ENCODE results near the gene DUSP16.
"Not testable (repeated sequence)": the region's sequence is repeated elsewhere in the genome, so short reads cannot be mapped to it uniquely, and the experiment has no call there.

Gene DUSP16

GRCh38 chr12:12583510-12584178 lies 21.0 kb upstream of the DUSP16 start:
- no peak for DNase-seq (ENCODE audit: low read depth in 2 of 2)

DNA sequence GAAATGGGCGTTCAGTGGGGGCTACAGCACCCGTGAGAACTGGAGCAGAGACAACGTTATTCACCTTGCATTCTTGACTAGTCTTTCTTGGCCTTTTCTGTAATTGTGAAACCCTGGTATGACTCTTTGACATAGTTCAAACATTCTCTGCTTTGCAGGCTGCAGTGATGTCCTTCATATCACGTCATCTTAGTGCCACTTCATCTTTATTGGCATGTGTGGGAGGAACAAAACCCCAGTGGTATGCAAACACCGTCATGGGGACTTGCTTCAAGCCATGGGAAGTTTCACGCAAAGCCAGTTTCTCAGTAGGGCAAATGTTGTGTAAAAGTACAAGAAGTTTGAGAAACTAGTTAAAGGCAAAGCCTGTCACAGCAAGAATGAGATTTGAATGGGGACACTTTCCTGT lies 20.2 kb upstream of the DUSP16 start:
- DNase-seq (ENCODE audit: low read depth in 2 of 2): no peak

DNA sequence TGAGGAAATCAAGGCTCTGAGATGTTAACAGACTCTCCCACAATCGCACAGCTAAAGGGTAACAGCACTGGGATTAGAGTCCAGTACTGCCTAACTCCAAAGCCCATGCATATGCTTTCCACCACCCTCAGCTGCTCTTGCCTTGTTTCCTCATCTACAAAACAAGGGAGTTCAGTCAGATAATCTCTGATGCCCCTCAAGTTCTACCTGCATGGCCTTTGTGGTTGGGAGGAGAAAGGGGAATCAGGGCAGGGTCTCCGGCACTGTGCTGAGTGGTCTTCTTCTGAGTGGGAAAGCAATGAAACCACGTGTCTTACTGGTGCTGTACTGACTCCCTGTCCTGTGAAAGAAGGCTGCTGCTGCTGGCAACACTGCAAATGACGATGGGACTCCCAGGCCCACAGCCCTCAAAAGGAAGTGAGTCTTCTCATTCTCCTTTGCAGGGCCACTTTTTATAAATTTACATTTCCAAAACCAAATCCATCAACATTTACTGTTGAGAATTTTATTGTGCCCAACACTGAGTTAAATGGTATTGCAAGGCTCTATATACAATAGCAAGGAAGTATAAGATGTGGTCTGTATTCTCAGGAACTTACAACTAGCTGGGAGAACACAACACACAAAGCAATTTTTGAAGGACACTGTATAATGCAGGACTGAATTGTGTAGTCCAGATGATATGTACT lies 19.7 kb upstream of the DUSP16 start:
- no peak for DNase-seq (ENCODE audit: low read depth in 2 of 2)

GRCh38 chr12:12580716-12581115 lies 18.1 kb upstream of the DUSP16 start:
- not testable (repeated sequence) for DNase-seq (ENCODE audit: low read depth in 2 of 2)

- no peak for DNase-seq (ENCODE audit: low read depth in 2 of 2)
Measured at GRCh38 chr12:12577786-12578185, 15.1 kb upstream of the DUSP16 start.

GRCh38 chr12:12572659-12573058 lies 10.0 kb upstream of the DUSP16 start:
- no peak for DNase-seq (ENCODE audit: low read depth in 2 of 2)

DNA sequence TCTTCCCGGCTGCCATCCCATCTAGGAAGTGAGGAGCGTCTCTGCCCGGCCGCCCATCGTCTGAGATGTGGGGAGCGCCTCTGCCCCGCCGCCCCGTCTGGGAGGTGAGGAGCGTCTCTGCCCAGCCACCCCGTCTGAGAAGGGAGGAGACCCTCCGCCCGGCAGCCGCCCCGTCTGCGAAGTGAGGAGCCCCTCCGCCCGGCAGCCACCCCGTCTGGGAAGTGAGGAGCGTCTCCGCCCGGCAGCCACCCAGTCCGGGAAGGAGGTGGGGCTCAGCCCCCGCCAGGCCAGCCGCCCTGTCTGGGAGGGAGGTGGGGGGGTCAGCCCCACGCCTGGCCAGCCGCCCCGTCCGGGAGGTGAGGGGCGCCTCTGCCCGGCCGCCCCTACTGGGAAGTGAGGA lies 3.3 kb upstream of the DUSP16 start:
- not testable (repeated sequence) for DNase-seq (ENCODE audit: low read depth in 2 of 2)

DNA sequence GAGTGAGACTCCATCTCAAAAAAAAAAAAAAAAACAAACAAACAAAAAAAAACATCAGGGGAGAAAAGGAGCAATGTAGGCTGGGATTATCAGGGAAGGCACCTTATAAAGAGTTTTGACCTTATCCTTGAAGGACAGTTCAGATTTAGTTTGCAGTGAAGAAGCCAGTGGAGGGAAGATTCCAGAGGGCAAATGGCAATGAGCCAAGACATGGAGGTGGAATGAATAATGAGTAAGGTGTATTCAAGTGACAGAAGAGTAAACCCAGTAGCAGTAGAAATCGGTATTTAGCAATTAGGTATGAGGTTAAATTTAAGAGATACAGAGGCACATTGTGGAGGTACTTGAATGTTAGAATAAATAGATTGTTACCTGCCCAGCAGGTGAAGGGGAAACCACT lies 2.2 kb upstream of the DUSP16 start:
- no peak for DNase-seq (ENCODE audit: low read depth in 2 of 2)

GRCh38 chr12:12563290-12563928 lies 746 bp upstream of the DUSP16 start:
- DNase-seq (ENCODE audit: low read depth in 2 of 2): no peak

DNA sequence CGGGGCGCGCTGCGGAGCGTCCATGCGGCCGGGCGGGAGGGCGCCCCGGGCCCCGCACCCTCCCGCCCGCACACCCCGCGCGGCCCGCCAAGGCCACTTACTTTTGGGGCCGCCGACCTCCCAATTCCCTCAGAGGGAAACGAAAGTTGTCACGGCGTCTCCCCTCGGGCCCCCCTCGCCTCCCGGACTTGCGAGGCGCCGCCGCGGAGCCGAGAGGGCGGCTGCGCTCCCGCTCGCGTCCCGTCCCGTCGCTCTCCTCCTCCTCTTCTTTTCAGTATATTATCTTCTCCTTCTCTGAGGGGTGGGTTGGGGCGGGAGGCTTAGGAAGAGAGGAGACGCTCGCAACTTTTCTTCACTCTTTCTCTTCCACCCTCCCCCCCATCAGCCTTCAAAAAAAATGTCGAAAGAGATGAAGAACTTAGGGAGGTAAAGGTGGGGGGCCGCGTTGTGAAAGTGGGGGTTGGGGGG lies 613 bp downstream of the DUSP16 start:
- DNase-seq (ENCODE audit: low read depth in 2 of 2): peak in 1 of 2 donors; percentile 18

GRCh38 chr12:12561371-12562015 lies 1.2 kb downstream of the DUSP16 start:
- DNase-seq (ENCODE audit: low read depth in 2 of 2): peak; percentile 13 to 23

GRCh38 chr12:12560587-12561370 lies 1.9 kb downstream of the DUSP16 start:
- DNase-seq (ENCODE audit: low read depth in 2 of 2): peak; percentile 36 to 43

GRCh38 chr12:12559719-12560296 lies 2.9 kb downstream of the DUSP16 start:
- no peak for DNase-seq (ENCODE audit: low read depth in 2 of 2)

DNA sequence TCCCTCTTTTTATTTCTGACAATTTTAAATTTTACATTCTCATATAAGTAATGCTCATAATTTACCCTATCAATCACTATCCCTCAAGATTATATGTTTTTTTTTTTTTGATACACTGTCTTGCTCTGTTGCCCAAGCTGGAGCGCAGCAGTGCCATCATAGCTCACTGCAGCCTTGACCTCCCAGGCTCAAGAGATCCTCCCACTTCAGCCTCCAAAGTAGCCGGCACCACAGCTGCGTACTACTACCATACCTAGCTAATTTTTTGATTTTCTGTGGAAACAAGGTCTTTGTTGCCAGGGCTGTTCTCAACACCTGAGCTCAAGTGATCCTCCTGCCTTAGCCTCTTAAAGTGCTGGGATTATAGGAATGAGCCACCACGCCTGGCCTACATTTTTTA lies 4.4 kb downstream of the DUSP16 start:
- DNase-seq (ENCODE audit: low read depth in 2 of 2): no peak

DNA sequence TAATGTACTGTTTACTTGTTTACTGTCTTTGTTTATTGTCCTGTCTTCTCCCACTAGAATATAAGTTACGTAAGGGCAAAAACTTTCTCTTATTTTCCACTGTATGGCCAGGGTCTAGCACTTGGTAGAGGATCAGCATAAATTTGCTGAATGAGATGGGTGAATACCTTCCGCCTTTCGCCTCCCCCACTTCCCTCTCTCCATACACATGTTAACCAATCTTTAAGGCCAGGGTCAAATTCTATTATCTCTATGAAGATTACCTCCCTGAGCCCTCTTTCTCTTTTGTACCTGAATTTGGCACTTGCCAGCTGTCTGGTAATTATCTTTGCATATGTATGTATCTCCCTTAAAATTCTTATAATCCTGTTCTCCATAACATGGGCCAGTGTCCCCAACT lies 4.9 kb downstream of the DUSP16 start:
- DNase-seq (ENCODE audit: low read depth in 2 of 2): no peak

- no peak for DNase-seq (ENCODE audit: low read depth in 2 of 2)
Measured at GRCh38 chr12:12555656-12556055, 7.0 kb downstream of the DUSP16 start.

- DNase-seq (ENCODE audit: low read depth in 2 of 2): no peak
Measured at GRCh38 chr12:12553208-12553785, 9.4 kb downstream of the DUSP16 start.

GRCh38 chr12:12551115-12551514 lies 11.5 kb downstream of the DUSP16 start:
- DNase-seq (ENCODE audit: low read depth in 2 of 2): no peak

DNA sequence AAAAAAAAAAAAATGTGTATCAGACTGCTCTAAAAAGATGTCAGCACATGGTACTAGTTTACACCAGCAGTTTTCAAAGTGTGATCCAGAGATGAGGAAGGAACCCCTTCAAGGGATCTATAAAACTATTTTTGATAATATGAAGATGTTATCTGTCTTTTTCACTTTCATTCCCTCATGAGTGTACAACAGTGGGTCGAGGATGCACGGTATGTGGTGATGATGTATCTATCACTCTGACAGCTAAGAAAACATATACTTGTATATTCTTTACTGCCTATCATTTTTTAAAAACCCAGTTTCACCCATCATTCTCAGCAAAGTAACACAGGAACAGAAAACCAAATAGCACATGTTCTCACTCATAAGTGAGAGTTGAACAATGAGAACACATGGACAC lies 12.4 kb downstream of the DUSP16 start:
- DNase-seq (ENCODE audit: low read depth in 2 of 2): no peak

DNA sequence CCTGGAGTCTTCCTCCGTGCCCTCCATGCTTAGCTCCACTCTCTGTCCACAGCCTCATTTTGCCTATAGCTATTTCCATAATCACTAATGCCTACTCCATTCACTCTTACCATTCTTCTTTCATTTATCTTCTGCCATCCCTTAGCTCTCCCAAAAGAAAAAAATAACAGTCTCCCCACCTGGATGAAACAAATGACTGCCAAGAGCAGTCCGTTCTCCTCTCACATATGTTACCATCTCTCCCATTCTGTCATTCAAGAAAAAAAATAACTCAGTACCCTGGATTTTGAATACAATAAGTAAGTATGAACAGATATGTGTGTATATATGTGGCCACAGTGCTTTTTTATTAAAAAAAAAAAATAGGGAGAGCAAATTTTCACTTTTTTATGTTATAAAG lies 13.2 kb downstream of the DUSP16 start:
- no peak for DNase-seq (ENCODE audit: low read depth in 2 of 2)

GRCh38 chr12:12548713-12549112 lies 13.9 kb downstream of the DUSP16 start:
- DNase-seq (ENCODE audit: low read depth in 2 of 2): no peak

Measured in stimulated activated CD8-positive, alpha-beta memory T cell treated with anti-CD3 and anti-CD28 coated beads, Interleukin-7, amount 100 ng/mL, for 4 hours (primary cell).